HG02642 (cell line): ENCODE results near the gene RXRG.

Source experiments
- ATAC-seq: cut with Tn5 transposase; IDR thresholded peaks from one replicate; pipeline ENCODE4 v1.9.1; 2021; ENCODE audit warnings: mild to moderate bottlenecking; ENCODE audit not compliant: unreplicated experiment, poor library complexity

RXRG gene

GRCh38 chr1:165376811-165377311 is 68.1 kb downstream of the RXRG start:
- ATAC-seq, result peak; percentile 14

GRCh38 chr1:165376041-165376810 is 68.7 kb downstream of the RXRG start:
- peak; percentile 56 for ATAC-seq

- no peak for ATAC-seq
Observed at GRCh38 chr1:165375623-165376022, 69.3 kb downstream of the RXRG start.

- no peak for ATAC-seq
Observed at GRCh38 chr1:165371588-165372225, 73.2 kb downstream of the RXRG start.

- peak; percentile 73 for ATAC-seq
Observed at GRCh38 chr1:165369255-165369848, 75.6 kb downstream of the RXRG start.

GRCh38 chr1:165367375-165367993 is 77.4 kb downstream of the RXRG start:
- ATAC-seq, result peak; percentile 62

- no peak for ATAC-seq
Observed at GRCh38 chr1:165365341-165365740, 79.6 kb downstream of the RXRG start.

- no peak for ATAC-seq
Observed at GRCh38 chr1:165364568-165365133, 80.3 kb downstream of the RXRG start.

GRCh38 chr1:165356876-165357275 is 88.0 kb downstream of the RXRG start:
- ATAC-seq, result no peak

- ATAC-seq, result no peak
Observed at GRCh38 chr1:165355977-165356811, 88.7 kb downstream of the RXRG start, which contains the start of gene LMX1A. LMX1A (minus strand) TSS chr1:165356715; CDS start chr1:165355559, 1,156 bp downstream.

- ATAC-seq, result no peak
Observed at GRCh38 chr1:165355139-165355976, 89.6 kb downstream of the RXRG start.

- no peak for ATAC-seq
Observed at GRCh38 chr1:165354739-165355138, 90.2 kb downstream of the RXRG start.

- ATAC-seq, result no peak
Observed at GRCh38 chr1:165353731-165354671, 90.9 kb downstream of the RXRG start.

- ATAC-seq, result no peak
Observed at GRCh38 chr1:165352442-165353293, 92.3 kb downstream of the RXRG start.

- ATAC-seq, result no peak
Observed at GRCh38 chr1:165351863-165352441, 93.0 kb downstream of the RXRG start.
